GM10266 (cell line): ENCODE measurements around the gene XPO5.

ENCODE experiments used
- DNase-seq: peaks from one replicate; pipeline ENCODE4 v3.0.0; 2012; ENCODE audit errors: extremely low spot score
- CTCF ChIP-seq: IDR thresholded peaks from 2 replicates; pipeline ENCODE4 v1.5.1; 2012; ENCODE audit warnings: mild to moderate bottlenecking, low read depth; ENCODE audit not compliant: control insufficient read depth, insufficient read depth; ENCODE audit errors: missing control alignments

The XPO5 gene

GRCh38 chr6:43621078-43621835 is 45.4 kb upstream of the XPO5 start:
- no peak for TF ChIP-seq CTCF
- no peak for DNase-seq

DNA sequence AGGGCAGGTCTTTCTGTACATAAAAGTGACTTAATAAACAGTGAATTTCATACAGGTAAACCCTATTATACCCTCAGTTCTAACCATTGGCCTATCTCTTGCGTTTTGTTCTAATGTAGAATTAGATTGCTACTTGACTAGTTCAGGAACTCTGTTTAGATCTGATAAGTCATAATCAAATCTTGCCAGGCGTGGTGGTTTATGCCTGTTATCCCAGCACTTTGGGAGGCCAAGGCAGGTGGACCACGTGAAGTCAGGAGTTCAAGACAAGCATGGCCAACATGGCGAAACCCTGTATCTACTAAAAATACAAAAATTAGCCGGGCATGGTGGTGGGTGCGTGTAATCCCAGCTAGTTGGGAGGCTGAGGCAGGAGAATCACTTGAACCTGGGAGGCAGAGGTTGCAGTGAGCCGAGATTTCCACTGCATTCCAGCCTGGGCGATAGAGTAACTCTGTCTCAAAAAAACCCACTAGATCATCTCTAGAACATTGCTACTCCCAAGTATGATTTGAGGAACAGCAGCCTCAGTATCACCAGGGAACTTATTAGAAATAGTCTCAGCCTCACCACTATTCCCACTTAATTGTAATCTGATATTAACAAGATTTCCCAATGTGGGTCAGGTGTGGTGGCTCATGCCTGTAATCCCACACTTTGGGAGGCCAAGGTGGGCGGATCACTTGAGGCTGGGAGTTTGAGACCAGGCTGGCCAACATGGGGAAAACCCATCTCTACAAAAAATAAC is 41.1 kb upstream of the XPO5 start:
- TF ChIP-seq CTCF, result no peak
- DNase-seq, result no peak

GRCh38 chr6:43614396-43614730 is 38.5 kb upstream of the XPO5 start:
- TF ChIP-seq CTCF, result no peak

DNA sequence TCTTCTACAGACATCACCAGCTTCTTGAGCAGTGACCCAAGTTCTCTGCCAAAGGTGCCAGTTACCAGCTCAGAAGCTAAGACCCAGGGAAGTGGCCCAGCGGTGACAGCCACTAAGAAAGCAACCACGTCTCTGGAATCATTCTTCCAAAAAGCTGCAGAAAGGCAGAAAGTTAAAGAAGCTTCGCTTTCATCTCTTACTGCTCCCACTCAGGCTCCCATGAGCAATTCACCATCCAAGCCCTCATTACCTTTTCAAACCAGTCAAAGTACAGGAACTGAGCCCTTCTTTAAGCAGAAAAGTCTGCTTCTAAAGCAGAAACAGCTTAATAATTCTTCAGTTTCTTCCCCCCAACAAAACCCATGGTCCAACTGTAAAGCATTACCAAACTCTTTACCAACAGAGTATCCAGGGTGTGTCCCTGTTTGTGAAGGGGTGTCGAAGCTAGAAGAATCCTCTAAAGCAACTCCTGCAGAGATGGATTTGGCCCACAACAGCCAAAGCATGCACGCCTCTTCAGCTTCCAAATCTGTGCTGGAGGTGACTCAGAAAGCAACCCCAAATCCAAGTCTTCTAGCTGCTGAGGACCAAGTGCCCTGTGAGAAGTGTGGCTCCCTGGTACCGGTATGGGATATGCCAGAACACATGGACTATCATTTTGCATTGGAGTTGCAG is 38.0 kb upstream of the XPO5 start:
- no peak for DNase-seq
- TF ChIP-seq CTCF, result no peak

More at GRCh38 chr6:43614396-43614730, 38.5 kb upstream of the XPO5 start:
- DNase-seq, result no peak

DNA sequence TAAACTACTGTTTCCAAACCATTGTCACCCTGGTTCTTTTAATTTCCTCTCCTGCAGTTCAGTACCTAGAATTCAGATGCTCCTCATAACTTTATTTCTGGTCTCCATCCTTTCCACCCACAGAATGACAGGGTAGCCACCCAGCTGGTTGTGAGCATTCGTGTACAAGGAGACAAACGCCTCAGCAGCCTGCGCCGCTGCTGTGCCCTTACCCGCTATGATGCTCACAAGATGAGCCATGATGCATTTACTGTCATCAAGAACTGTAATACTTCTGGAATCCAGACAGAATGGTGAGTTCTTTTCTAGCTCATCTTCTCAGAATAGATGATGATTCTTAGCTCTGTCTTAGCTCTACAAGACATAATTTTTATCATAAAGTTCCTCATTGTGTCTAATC is 34.6 kb upstream of the XPO5 start:
- TF ChIP-seq CTCF, result no peak
- no peak for DNase-seq

DNA sequence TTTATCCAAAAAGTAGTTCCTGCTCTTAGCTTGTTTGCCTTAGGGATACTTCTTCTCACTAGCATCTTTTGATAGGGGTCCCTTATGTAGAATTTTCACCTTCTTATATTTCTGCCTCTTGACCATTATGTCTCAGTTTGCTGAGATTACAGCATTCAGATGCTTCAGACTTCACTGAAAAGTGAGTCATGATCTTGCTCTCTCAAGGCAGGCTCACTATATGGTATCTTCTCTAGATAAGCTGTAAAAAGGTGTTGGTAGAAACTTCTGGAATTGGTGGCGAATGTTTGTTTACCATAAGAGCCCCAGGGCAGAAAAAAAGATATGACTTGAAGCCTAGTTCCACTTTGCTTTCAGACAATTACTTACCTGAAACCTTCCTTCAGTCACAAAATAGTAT is 33.6 kb upstream of the XPO5 start:
- no peak for DNase-seq
- no peak for TF ChIP-seq CTCF
